Sigmoid colon (tissue), 7 donors: ENCODE data around the gene TOX2. TPM values are rescaled to one million over a fixed set of nuclear protein-coding genes. Genes with fewer than 3 reads are reported as not detected.

Experiments
- DNase-seq: peaks from one replicate; pipeline ENCODE4 v3.0.0-alpha.2; 2019
- H3K27ac ChIP-seq, 4 donors: fragments of 200-600 bp; sonication (generic); one replicate each; pipeline ENCODE4 v1.5.1; 2016 to 2019; ENCODE audit warnings: mild to moderate bottlenecking in 1 of 4
- H3K27me3 ChIP-seq, 3 donors: fragments of 200-600 bp; sonication (generic); one replicate each; pipeline ENCODE4 v1.5.1; 2019; ENCODE audit warnings: mild to moderate bottlenecking in 1 of 3
- H3K36me3 ChIP-seq, 4 donors: fragments of 200-600 bp; sonication (generic); one replicate each; pipeline ENCODE4 v1.5.1; 2016 to 2019
- H3K4me1 ChIP-seq, 4 donors: fragments of 200-600 bp; sonication (generic); one replicate each; pipeline ENCODE4 v1.5.1; 2017 to 2019
- H3K4me3 ChIP-seq, 4 donors: fragments of 200-600 bp; sonication (generic); one replicate each; pipeline ENCODE4 v1.5.1; 2017 to 2019; ENCODE audit warnings: mild to moderate bottlenecking in 2 of 4, moderate library complexity in 1 of 4
- H3K9me3 ChIP-seq, 4 donors: fragments of 200-600 bp in 3 of 4; sonication (generic) in 3 of 4; one replicate each; pipeline versions ENCODE4 v1.5.1 to v1.6.1; 2013 to 2019
- EP300 ChIP-seq, 4 donors: sonication (generic); formaldehyde crosslinking; IDR thresholded peaks; one replicate each; pipeline ENCODE4 v1.6.1; 2017; ENCODE audit warnings: antibody characterized with exemption in 4 of 4
- POLR2A ChIP-seq, 2 donors: fragments of 450-650 bp; IDR thresholded peaks; one replicate each; pipeline ENCODE4 v1.6.1; 2016; ENCODE audit warnings: antibody characterized with exemption in 2 of 2, mild to moderate bottlenecking in 2 of 2, moderate library complexity in 2 of 2
- POLR2AphosphoS5 ChIP-seq, 4 donors: sonication (generic); formaldehyde crosslinking; IDR thresholded peaks; one replicate each; pipeline ENCODE4 v1.6.1; 2017; ENCODE audit warnings: antibody characterized with exemption in 4 of 4
- WGBS, 2 donors: extraction: QIAGEN DNeasy Blood & Tissue Kit; methylation state at CpG; one replicate each; pipeline ENCODE4 v1.1.7; 2013; 5-methylcytosine and 5-hydroxymethylcytosine counted together
- intact Hi-C: fragments of 100-400 bp; cut with DNase I; formaldehyde crosslinking; loops from one replicate; pipeline ENCODE4 v1.15.1; 2023
- polyA plus RNA-seq, 3 donors: library from polyadenylated mRNA; stranded (reverse); fragments of 200-250 nt; gene quantifications; one replicate each; pipeline ENCODE4 v1.2.3, GENCODE V29; 2013
- total RNA-seq, 4 donors: library from RNA; depleted of rRNA; stranded (reverse); fragments of >200 nt; gene quantifications; one replicate each; pipeline ENCODE4 v1.1.0, GENCODE V29; 2016
- TF ChIP-seq, protein P1 (sequence below), 4 experiments: fragments of 450-650 bp in 3 of 4; fragments of 200-600 bp in 1 of 4; IDR thresholded peaks; one replicate each; pipeline ENCODE4 v1.5.1; 2016 to 2019; ENCODE audit warnings: antibody characterized with exemption in 4 of 4, mild to moderate bottlenecking in 3 of 4, moderate library complexity in 2 of 4
- donor health status: healthy with polysubstance abuse.
- donor health status: Bipolar disorder and iron deficiency.
- donor health status: healthy.

The TOX2 gene
- total and polyA plus RNA-seq, 7 donors = 0.27 to 8.1 (median 1.7) TPM

DNA sequence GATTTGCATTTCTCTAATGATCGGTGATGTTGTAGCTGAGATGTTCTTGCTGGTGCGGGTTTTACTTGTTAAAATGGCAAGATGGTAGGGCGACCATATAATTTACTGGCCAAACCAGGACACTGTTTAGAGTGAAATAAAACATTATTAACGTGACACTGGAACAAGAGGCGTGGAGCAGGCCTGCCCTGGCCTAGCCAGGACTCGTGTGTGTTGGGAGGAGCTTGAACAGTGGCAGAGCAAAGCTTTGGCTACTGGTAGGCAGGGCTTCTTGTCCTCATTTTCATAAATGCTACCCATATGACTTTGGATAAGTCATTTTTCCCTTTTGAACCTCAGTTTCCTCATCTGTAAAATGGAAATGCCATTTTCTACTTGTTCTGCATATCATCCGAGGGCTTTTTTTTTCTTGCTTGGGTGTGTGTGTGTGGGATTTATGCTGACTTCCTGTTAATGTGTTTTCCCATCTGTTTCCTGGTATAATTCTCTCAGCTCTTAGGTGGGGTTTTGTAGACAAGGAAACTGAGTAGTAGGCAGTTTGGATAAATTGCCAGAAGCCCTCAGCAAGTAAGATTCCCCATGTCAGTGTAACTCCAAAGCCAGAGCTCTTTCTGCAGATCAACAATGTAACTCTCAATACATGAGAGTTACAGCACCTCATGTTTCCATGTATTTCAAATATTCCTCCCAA, 81.7 kb downstream of the TOX2 start:
- H3K36me3 ChIP-seq = no peaks in the 10 kb centered on the region
- DNase-seq = no peak
- peaks cover 0 to 2% (median 0%) of the 10 kb centered on the region in 4 donors for H3K9me3 ChIP-seq
- H3K4me1 ChIP-seq = no peaks in the 10 kb centered on the region
- H3K27me3 ChIP-seq = no peaks in the 10 kb centered on the region
- no peak overlapping the region for H3K27ac ChIP-seq
- no peak overlapping the region for H3K4me3 ChIP-seq
- intact Hi-C loops = no loop called here
- TF ChIP-seq, protein P1, sequence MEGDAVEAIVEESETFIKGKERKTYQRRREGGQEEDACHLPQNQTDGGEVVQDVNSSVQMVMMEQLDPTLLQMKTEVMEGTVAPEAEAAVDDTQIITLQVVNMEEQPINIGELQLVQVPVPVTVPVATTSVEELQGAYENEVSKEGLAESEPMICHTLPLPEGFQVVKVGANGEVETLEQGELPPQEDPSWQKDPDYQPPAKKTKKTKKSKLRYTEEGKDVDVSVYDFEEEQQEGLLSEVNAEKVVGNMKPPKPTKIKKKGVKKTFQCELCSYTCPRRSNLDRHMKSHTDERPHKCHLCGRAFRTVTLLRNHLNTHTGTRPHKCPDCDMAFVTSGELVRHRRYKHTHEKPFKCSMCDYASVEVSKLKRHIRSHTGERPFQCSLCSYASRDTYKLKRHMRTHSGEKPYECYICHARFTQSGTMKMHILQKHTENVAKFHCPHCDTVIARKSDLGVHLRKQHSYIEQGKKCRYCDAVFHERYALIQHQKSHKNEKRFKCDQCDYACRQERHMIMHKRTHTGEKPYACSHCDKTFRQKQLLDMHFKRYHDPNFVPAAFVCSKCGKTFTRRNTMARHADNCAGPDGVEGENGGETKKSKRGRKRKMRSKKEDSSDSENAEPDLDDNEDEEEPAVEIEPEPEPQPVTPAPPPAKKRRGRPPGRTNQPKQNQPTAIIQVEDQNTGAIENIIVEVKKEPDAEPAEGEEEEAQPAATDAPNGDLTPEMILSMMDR (IDR thresholded peaks at IDR 0.05) = no peak
- TF ChIP-seq POLR2AphosphoS5 (IDR thresholded peaks at IDR 0.05) (no peak), POLR2A (IDR thresholded peaks at IDR 0.05) (no peak), EP300 (IDR thresholded peaks at IDR 0.05) (no peak)
- 53 to 75% methylated on average over 7 of the region's 7 CpGs for WGBS, 2 donors

DNA sequence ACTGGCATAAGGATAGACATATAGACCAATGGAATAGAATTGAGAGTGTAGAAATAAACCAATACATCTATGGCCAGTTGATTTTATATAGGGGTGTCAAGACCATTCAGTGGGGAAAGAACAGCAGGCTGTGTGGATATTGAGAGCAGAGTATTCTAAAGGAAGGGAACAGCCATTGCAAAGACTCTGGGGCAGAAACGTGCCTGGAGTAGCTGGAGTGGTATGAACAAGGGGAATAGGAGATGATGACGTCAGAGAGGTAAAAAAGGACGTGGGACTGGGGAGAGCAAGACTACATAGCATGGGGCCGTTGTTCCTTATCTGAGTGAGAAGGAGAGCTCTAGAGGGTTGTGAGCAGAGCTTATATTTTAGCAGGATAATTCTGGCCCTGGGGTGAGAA, 85.2 kb downstream of the TOX2 start:
- no peak for DNase-seq
- no peaks in the 10 kb centered on the region for H3K4me1 ChIP-seq
- TF ChIP-seq POLR2AphosphoS5 (IDR thresholded peaks at IDR 0.05) = no peak
- TF ChIP-seq, protein P1 (IDR thresholded peaks at IDR 0.05) = no peak
- TF ChIP-seq EP300 (IDR thresholded peaks at IDR 0.05) = no peak
- TF ChIP-seq POLR2A (IDR thresholded peaks at IDR 0.05) = no peak
- H3K36me3 ChIP-seq = no peaks in the 10 kb centered on the region
- no peaks in the 10 kb centered on the region for H3K27me3 ChIP-seq
- peaks cover 0 to 2% (median 0%) of the 10 kb centered on the region in 4 donors for H3K9me3 ChIP-seq
- 69 to 72% methylated on average over 4 of the region's 4 CpGs for WGBS, 2 donors
- H3K27ac ChIP-seq = no peak overlapping the region
- H3K4me3 ChIP-seq = no peak overlapping the region
- intact Hi-C loops = no loop called here

DNA sequence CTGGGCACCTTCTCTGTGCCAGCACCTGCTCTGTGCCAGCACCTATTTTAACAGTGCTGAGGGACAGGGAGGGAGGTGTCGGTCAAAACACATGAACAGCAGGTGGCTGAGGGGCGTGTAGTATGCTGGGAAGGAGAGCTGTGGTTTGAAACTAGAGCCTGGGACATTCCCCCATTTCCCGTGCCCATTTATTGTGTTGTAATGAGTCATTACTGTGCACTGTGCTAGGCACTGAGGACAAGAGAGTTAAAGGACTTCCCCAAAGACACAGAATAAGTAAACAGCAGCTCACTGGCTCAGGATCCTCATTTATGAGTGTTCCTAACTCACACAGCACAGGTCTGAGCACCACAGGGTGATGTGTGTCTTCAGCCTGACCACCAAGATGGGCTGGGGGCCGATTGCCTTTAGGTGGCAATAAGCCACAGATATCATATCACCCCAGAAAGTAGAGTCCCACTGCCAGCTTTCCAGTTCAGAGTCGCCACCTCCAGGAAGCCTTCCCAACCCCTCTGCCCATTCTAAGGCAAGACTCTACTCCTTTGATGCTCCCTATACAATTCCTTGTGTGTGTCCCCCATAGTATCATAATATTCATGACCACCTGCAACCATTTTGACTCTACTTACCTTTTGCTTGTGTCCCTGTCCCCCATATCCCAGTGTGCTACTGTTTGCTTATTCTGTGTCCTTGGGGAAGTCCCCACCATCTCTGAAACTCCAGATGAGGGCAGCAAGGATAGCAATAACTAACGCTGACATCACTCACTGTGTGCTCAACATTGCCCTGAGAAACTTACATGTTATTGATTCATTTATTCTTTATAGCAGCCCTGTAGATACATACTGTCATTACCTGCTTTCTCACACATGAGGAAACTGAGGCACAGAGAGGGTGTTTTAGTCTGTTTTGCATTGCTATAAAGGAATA, 87.3 kb downstream of the TOX2 start:
- H3K4me3 ChIP-seq = no peak overlapping the region
- H3K4me1 ChIP-seq = no peaks in the 10 kb centered on the region
- WGBS, 2 donors = 70 to 74% methylated on average over 6 of the region's 6 CpGs
- no peak for DNase-seq
- no peaks in the 10 kb centered on the region for H3K36me3 ChIP-seq
- intact Hi-C loops = no loop called here
- no peaks in the 10 kb centered on the region for H3K27me3 ChIP-seq
- peaks cover 0 to 2% (median 0%) of the 10 kb centered on the region in 4 donors for H3K9me3 ChIP-seq
- TF ChIP-seq POLR2AphosphoS5 (IDR thresholded peaks at IDR 0.05) (no peak), EP300 (IDR thresholded peaks at IDR 0.05) (no peak), POLR2A (IDR thresholded peaks at IDR 0.05) (no peak)
- TF ChIP-seq, protein P1 (IDR thresholded peaks at IDR 0.05) = no peak
- H3K27ac ChIP-seq = no peak overlapping the region

DNA sequence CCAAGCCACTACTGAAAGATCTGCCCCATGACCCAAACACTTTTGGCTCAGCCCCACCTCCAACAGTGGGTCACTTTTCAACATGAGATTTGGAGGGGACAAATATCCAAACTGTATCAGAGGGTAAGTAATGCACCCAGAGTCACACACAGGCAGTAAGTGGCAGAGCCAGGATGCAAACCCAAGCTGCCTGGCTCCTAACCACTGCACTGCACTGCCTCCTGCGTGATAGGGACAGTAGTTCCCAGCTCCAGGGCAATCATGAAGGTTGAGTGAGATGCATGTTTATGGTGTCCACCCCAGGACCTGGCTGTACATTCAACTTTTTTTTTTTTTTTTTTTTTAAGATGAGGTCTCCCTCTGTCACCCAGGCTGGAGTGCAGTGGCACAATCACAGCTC, 88.2 kb downstream of the TOX2 start:
- peaks cover 0 to 2% (median 0%) of the 10 kb centered on the region in 4 donors for H3K9me3 ChIP-seq
- intact Hi-C loops = no loop called here
- no peaks in the 10 kb centered on the region for H3K36me3 ChIP-seq
- WGBS, 2 donors = 88 to 92% methylated on average over 1 of the region's 1 CpG
- no peak overlapping the region for H3K4me3 ChIP-seq
- no peak overlapping the region for H3K27ac ChIP-seq
- H3K27me3 ChIP-seq = no peaks in the 10 kb centered on the region
- H3K4me1 ChIP-seq = no peaks in the 10 kb centered on the region
- no peak for TF ChIP-seq POLR2A (IDR thresholded peaks at IDR 0.05)
- TF ChIP-seq, protein P1 (IDR thresholded peaks at IDR 0.05) = no peak
- DNase-seq = no peak
